Measurements from ENCODE around the gene GSAP.

- no peak for TF ChIP-seq CTCF (IDR thresholded peaks at IDR 0.05)
- no peak for TF ChIP-seq POLR2A (IDR thresholded peaks at IDR 0.05)
These were observed 15.1 kb downstream of the GSAP start for GRCh38 chr7:77401002-77401401.

Measured in right lobe of liver (tissue), 4 donors.